Panc1 (cell line): ENCODE results near the gene NFE2. TPM values are rescaled to one million over a fixed set of nuclear protein-coding genes. Genes with fewer than 3 reads are reported as not detected.
"Not testable (repeated sequence)": the region's sequence is repeated elsewhere in the genome, so short reads cannot be mapped to it uniquely, and the experiment has no call there.

ENCODE experiments used
- ATAC-seq: fragments of 200-7000 bp; cut with Tn5 transposase; 2 replicates; pipeline ENCODE4 v1.9.1; 2020; ENCODE audit warnings: mild to moderate bottlenecking, moderate library complexity
- BruUV-seq: library from RNA; stranded (reverse); fragments of 400-500 nt; replicated peaks from 2 replicates; lab custom pipeline; 2021; lab: Mats Ljungman, UMichigan
- CTCF ChIA-PET: fragments of 300-600 bp; sonication (Branson Sonifier 250); formaldehyde crosslinking; loops from one replicate; lab custom pipeline; 2022; ENCODE audit warnings: antibody characterized with exemption; lab: Charles Lee
- POLR2A ChIA-PET: fragments of 300-600 bp; sonication (Branson Sonifier 250); formaldehyde crosslinking; loops from one replicate; lab custom pipeline; 2022; ENCODE audit warnings: antibody characterized with exemption; lab: Charles Lee
- DNase-seq: peaks from one replicate; pipeline ENCODE4 v3.0.0-alpha.2; 2010; ENCODE audit warnings: low read depth, low spot score
- H3K27ac ChIP-seq: 2 replicates; pipeline ENCODE4 v1.5.1; 2011; ENCODE audit warnings: mild to moderate bottlenecking, low read length, inconsistent platforms
- H3K27me3 ChIP-seq: fragments of 200-500 bp; sonication (Bioruptor generic); 2 replicates; pipeline ENCODE4 v1.6.0; 2014; ENCODE audit warnings: low read length, inconsistent platforms; ENCODE audit not compliant: control insufficient read depth, insufficient read depth
- H3K36me3 ChIP-seq: fragments of 200-500 bp; sonication (Bioruptor generic); 2 replicates; pipeline ENCODE4 v1.5.1; 2014; ENCODE audit warnings: inconsistent platforms, mild to moderate bottlenecking, low read length, moderate library complexity; ENCODE audit not compliant: control insufficient read depth, insufficient read depth
- H3K4me1 ChIP-seq: 2 replicates; pipeline ENCODE4 v1.5.1; 2011; ENCODE audit warnings: inconsistent platforms, mild to moderate bottlenecking, low read length, moderate library complexity; ENCODE audit not compliant: control insufficient read depth, insufficient read depth
- H3K4me3 ChIP-seq, 2 experiments: 2 replicates each; pipeline ENCODE4 v1.5.1; 2011 to 2012; ENCODE audit warnings: low read depth in 2 of 2, low read length in 2 of 2, mild to moderate bottlenecking in 2 of 2, inconsistent platforms in 1 of 2, moderate library complexity in 1 of 2
- H3K9me3 ChIP-seq: fragments of 200-500 bp; sonication (Bioruptor generic); 2 replicates; pipeline ENCODE4 v1.5.1; 2014; ENCODE audit warnings: low read depth, mild to moderate bottlenecking, inconsistent platforms, low read length, moderate library complexity; ENCODE audit not compliant: control insufficient read depth, insufficient read depth
- POLR2AphosphoS5 ChIP-seq: IDR thresholded peaks from 2 replicates; pipeline ENCODE4 v1.6.1; 2012; ENCODE audit warnings: mild to moderate bottlenecking, low read depth, low read length, moderate library complexity
- SIN3A ChIP-seq: IDR thresholded peaks from 2 replicates; pipeline ENCODE4 v1.6.1; 2012; ENCODE audit warnings: low read depth, mild to moderate bottlenecking, low read length, moderate library complexity, borderline replicate concordance; ENCODE audit not compliant: insufficient read depth
- TCF7L2 ChIP-seq: IDR thresholded peaks from 2 replicates; pipeline ENCODE4 v1.6.1; 2011; ENCODE audit warnings: mild to moderate bottlenecking, low read depth, low read length, inconsistent platforms
- in situ Hi-C: cut with HindIII; loops from 2 replicates; pipeline ENCODE4 v1.10.0; 2016; ENCODE audit warnings: low sequenced_read_pairs, low pct_unique_long_range_greater_than_20kb
- intact Hi-C: fragments of 100-400 bp; cut with micrococcal nuclease; formaldehyde crosslinking; loops from one replicate; pipeline ENCODE4 v1.10.0; 2022; ENCODE audit not compliant: unreplicated experiment
- total RNA-seq: library from RNA; stranded (reverse); gene quantifications from one replicate; pipeline ENCODE4 v1.2.1, GENCODE V29; 2021; ENCODE audit not compliant: unreplicated experiment
- TF ChIP-seq, protein P1 (sequence below), 2 experiments: IDR thresholded peaks; 2 replicates each; pipeline ENCODE4 v1.6.1; 2011 to 2012; ENCODE audit warnings: low read depth in 2 of 2, control low read depth in 1 of 2, low read length in 1 of 2, mild to moderate bottlenecking in 1 of 2, moderate library complexity in 1 of 2; ENCODE audit not compliant: insufficient read depth in 1 of 2
- TF ChIP-seq, protein P2 (sequence below): fragments of 450-650 bp; IDR thresholded peaks from 2 replicates; pipeline ENCODE4 v1.5.1; 2017; ENCODE audit warnings: mild to moderate bottlenecking

The NFE2 gene
- total RNA-seq, 1 experiment from 2014 or later, result 0.26 TPM

DNA sequence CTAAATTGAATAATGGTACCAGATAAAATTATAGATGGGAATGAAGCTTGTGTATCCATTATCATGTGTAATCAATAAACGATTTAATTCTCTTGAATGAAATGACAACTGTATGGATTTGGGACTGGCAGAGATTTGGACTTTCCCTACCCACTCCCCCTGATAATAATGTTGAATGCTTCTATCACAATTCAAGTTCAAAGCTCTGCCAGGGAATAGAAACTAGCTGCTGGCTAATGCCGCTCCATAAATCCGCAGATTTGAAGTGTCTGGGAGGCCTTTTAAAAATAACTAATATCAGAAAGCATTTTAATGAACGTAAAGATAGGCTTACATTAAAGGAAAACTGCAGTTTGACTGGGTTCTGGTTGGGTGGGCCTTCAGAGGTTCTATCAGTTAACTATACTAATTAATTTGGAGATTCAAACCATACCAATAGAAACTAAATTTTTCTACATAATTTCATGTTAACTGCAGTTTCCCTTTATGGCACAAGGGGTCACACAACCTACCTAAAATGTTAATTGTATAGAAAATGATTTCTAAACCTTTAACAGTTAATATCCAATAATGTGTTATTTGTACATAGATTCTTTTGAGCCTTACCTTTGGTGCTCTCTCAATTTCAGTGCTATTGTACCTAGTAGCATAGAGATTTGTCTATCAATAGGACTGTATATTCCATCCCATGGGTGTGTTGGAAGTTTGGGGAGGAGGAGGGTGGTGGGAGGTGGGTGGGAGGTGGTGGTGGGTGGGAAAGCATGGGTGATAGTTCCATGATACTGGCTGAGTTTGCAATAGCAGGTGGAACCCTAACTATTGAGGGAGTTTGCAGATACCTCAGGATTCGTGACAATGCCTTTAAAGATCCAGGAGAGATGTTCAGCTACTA is 15.4 kb downstream of the NFE2 start:
- CTCF ChIA-PET, result no interaction called here
- Histone ChIP-seq H3K27me3 (no peaks in the 10 kb centered on the region), H3K9me3 (no peaks in the 10 kb centered on the region), H3K27ac (peak overlapping the region; percentile 44), H3K4me3 (peak overlapping the region; percentile 26 to 99), H3K4me1 (peaks cover 40% of the 10 kb centered on the region), H3K36me3 (peaks cover 58% of the 10 kb centered on the region)
- no peak for DNase-seq
- BruUV-seq, result no TSS peak
- TF ChIP-seq SIN3A, result no peak
- TF ChIP-seq POLR2AphosphoS5, result no peak; the same call in 1 of the 2 replicates
- no peak for TF ChIP-seq TCF7L2
- TF ChIP-seq, protein P1, sequence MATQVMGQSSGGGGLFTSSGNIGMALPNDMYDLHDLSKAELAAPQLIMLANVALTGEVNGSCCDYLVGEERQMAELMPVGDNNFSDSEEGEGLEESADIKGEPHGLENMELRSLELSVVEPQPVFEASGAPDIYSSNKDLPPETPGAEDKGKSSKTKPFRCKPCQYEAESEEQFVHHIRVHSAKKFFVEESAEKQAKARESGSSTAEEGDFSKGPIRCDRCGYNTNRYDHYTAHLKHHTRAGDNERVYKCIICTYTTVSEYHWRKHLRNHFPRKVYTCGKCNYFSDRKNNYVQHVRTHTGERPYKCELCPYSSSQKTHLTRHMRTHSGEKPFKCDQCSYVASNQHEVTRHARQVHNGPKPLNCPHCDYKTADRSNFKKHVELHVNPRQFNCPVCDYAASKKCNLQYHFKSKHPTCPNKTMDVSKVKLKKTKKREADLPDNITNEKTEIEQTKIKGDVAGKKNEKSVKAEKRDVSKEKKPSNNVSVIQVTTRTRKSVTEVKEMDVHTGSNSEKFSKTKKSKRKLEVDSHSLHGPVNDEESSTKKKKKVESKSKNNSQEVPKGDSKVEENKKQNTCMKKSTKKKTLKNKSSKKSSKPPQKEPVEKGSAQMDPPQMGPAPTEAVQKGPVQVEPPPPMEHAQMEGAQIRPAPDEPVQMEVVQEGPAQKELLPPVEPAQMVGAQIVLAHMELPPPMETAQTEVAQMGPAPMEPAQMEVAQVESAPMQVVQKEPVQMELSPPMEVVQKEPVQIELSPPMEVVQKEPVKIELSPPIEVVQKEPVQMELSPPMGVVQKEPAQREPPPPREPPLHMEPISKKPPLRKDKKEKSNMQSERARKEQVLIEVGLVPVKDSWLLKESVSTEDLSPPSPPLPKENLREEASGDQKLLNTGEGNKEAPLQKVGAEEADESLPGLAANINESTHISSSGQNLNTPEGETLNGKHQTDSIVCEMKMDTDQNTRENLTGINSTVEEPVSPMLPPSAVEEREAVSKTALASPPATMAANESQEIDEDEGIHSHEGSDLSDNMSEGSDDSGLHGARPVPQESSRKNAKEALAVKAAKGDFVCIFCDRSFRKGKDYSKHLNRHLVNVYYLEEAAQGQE (IDR thresholded peaks at IDR 0.05; ENCODE audit: insufficient read depth in 1 of 2, low read depth in 2 of 2, low read length in 1 of 2), result no peak
- TF ChIP-seq, protein P2, sequence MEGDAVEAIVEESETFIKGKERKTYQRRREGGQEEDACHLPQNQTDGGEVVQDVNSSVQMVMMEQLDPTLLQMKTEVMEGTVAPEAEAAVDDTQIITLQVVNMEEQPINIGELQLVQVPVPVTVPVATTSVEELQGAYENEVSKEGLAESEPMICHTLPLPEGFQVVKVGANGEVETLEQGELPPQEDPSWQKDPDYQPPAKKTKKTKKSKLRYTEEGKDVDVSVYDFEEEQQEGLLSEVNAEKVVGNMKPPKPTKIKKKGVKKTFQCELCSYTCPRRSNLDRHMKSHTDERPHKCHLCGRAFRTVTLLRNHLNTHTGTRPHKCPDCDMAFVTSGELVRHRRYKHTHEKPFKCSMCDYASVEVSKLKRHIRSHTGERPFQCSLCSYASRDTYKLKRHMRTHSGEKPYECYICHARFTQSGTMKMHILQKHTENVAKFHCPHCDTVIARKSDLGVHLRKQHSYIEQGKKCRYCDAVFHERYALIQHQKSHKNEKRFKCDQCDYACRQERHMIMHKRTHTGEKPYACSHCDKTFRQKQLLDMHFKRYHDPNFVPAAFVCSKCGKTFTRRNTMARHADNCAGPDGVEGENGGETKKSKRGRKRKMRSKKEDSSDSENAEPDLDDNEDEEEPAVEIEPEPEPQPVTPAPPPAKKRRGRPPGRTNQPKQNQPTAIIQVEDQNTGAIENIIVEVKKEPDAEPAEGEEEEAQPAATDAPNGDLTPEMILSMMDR, result no peak; the same call in 1 of the 2 replicates
- POLR2A ChIA-PET, result interaction anchor here (0.7 to 1.5 kb wide), 2 partner anchors 40 to 83 kb away, joined by 3 to 4 read pairs; partner anchors contain the start of gene COPZ1
- in situ Hi-C loops (no loop called here), intact Hi-C loops (loop anchor here (5.0 kb wide), 1 partner anchor 77 kb away; the partner anchor contains the start of gene GPR84)
- no peak for ATAC-seq

DNA sequence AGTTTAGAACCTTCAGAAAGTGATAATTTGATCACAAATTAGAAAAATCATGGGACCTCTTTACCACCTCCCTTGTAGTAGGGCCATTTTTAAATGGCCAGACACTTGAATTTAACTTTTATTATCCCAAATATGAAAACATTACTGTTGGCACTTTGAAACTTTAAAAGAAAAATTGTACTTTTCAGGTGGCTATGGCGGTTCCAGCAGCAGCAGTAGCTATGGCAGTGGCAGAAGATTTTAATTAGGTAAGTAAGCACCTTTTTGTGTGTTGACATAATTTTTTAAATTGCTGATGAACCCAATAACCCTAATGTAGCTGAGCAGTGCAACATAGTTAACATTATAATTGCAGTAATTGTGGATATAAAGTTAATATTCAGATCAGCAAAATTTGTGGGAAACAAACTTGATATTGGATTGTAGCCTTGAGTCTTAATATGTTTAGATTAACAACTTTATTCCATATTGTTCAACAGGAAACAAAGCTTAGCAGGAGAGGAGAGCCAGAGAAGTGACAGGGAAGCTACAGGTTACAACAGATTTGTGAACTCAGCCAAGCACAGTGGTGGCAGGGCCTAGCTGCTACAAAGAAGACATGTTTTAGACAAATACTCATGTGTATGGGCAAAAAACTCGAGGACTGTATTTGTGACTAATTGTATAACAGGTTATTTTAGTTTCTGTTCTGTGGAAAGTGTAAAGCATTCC is 16.6 kb downstream of the NFE2 start:
- Histone ChIP-seq H3K27ac (peak overlapping the region; percentile 100; the same call in 1 of the 2 replicates), H3K4me3 (peak overlapping the region; percentile 93 to 99), H3K36me3 (peaks cover 59% of the 10 kb centered on the region), H3K4me1 (peaks cover 40% of the 10 kb centered on the region)
- in situ Hi-C loops, BruUV-seq, H3K9me3 ChIP-seq, ATAC-seq, DNase-seq, H3K27me3 ChIP-seq, intact Hi-C loops: not testable (repeated sequence)
- ChIA-PET CTCF (interaction anchor here (0.5 kb wide), 1 partner anchor 97 kb away, joined by 4 read pairs; no protein-coding TSS in a partner anchor), POLR2A (interaction anchor here (1.0 kb wide), 1 partner anchor 33 kb away, joined by 3 read pairs; no protein-coding TSS in a partner anchor)
- TF ChIP-seq POLR2AphosphoS5, result peak; percentile 43; the same call in 1 of the 2 replicates
